Esophagus squamous epithelium (tissue), 4 donors: Measurements from ENCODE around the gene BMPR2.

Source experiments
- POLR2A ChIP-seq, 4 donors: fragments of 450-650 bp; IDR thresholded peaks; one replicate each; pipeline ENCODE4 v1.6.1; 2017; ENCODE audit warnings: antibody characterized with exemption in 4 of 4, mild to moderate bottlenecking in 4 of 4, moderate library complexity in 3 of 4
- TF ChIP-seq, protein P1 (sequence below), 6 experiments: fragments of 450-650 bp in 4 of 6; fragments of 200-600 bp in 2 of 6; sonication (generic) in 2 of 6; IDR thresholded peaks; one replicate each; pipeline ENCODE4 v1.5.1; 2016 to 2019; ENCODE audit warnings: antibody characterized with exemption in 6 of 6, mild to moderate bottlenecking in 4 of 6, moderate library complexity in 4 of 6

GRCh38 chr2:202361108-202361507, 15.0 kb upstream of the BMPR2 start:
- no peak for TF ChIP-seq POLR2A (IDR thresholded peaks at IDR 0.05)
- TF ChIP-seq, protein P1, sequence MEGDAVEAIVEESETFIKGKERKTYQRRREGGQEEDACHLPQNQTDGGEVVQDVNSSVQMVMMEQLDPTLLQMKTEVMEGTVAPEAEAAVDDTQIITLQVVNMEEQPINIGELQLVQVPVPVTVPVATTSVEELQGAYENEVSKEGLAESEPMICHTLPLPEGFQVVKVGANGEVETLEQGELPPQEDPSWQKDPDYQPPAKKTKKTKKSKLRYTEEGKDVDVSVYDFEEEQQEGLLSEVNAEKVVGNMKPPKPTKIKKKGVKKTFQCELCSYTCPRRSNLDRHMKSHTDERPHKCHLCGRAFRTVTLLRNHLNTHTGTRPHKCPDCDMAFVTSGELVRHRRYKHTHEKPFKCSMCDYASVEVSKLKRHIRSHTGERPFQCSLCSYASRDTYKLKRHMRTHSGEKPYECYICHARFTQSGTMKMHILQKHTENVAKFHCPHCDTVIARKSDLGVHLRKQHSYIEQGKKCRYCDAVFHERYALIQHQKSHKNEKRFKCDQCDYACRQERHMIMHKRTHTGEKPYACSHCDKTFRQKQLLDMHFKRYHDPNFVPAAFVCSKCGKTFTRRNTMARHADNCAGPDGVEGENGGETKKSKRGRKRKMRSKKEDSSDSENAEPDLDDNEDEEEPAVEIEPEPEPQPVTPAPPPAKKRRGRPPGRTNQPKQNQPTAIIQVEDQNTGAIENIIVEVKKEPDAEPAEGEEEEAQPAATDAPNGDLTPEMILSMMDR (IDR thresholded peaks at IDR 0.05): no peak
